ENCODE results near the gene PRKCB.

DNA sequence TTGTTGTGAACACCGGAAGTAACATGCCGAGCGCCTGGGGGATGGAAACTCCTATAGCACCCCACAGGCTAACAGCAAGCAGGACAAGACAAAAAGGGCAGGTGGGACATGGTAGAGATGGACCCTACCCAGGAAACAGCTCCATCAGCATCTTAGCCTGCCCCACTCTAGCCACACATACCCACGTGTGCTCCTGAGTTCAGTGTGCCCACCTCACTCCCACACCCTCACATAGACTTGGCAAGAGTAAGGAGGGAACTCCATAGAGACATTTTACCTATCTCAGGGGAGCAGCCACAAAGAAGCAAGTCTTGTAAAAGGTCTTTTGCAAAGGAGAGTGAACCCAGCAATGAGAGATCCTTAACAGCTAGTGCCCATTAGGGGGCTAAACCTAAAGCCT, 382.5 kb downstream of the PRKCB start:
- TF ChIP-seq, protein P1, sequence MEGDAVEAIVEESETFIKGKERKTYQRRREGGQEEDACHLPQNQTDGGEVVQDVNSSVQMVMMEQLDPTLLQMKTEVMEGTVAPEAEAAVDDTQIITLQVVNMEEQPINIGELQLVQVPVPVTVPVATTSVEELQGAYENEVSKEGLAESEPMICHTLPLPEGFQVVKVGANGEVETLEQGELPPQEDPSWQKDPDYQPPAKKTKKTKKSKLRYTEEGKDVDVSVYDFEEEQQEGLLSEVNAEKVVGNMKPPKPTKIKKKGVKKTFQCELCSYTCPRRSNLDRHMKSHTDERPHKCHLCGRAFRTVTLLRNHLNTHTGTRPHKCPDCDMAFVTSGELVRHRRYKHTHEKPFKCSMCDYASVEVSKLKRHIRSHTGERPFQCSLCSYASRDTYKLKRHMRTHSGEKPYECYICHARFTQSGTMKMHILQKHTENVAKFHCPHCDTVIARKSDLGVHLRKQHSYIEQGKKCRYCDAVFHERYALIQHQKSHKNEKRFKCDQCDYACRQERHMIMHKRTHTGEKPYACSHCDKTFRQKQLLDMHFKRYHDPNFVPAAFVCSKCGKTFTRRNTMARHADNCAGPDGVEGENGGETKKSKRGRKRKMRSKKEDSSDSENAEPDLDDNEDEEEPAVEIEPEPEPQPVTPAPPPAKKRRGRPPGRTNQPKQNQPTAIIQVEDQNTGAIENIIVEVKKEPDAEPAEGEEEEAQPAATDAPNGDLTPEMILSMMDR (conservative IDR thresholded peaks at IDR 0.05; ENCODE audit: low read length): no peak
- no peak for TF ChIP-seq EZH2phosphoT487 (IDR thresholded peaks at IDR 0.05; ENCODE audit: borderline replicate concordance, low read depth, low read length)

Data from OCI-LY7 (cell line).